ENCODE measurements around the gene ZKSCAN7.

- TF ChIP-seq POLR2AphosphoS5 (IDR thresholded peaks at IDR 0.05) (no peak), POLR2A (IDR thresholded peaks at IDR 0.05) (no peak)
- TF ChIP-seq, protein P1, sequence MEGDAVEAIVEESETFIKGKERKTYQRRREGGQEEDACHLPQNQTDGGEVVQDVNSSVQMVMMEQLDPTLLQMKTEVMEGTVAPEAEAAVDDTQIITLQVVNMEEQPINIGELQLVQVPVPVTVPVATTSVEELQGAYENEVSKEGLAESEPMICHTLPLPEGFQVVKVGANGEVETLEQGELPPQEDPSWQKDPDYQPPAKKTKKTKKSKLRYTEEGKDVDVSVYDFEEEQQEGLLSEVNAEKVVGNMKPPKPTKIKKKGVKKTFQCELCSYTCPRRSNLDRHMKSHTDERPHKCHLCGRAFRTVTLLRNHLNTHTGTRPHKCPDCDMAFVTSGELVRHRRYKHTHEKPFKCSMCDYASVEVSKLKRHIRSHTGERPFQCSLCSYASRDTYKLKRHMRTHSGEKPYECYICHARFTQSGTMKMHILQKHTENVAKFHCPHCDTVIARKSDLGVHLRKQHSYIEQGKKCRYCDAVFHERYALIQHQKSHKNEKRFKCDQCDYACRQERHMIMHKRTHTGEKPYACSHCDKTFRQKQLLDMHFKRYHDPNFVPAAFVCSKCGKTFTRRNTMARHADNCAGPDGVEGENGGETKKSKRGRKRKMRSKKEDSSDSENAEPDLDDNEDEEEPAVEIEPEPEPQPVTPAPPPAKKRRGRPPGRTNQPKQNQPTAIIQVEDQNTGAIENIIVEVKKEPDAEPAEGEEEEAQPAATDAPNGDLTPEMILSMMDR (IDR thresholded peaks at IDR 0.05): no peak
Measured at GRCh38 chr3:44557074-44557473, 2.1 kb downstream of the ZKSCAN7 start.

Data from breast epithelium (tissue), 3 donors.